ENCODE results near the gene PLIN5. TPM values are rescaled to one million over a fixed set of nuclear protein-coding genes. Genes with fewer than 3 reads are reported as not detected.

The PLIN5 gene
- total RNA-seq, 4 donors from 2014 or later: 1.0 to 21.2 (median 5.3) TPM

GRCh38 chr19:4491446-4491845, 43.6 kb downstream of the PLIN5 start:
- no peak for TF ChIP-seq CTCF (IDR thresholded peaks at IDR 0.05)
- no peak for TF ChIP-seq POLR2A (IDR thresholded peaks at IDR 0.05)
- no peak overlapping the region for H3K4me3 ChIP-seq (ENCODE audit: low read depth, poor library complexity, severe bottlenecking)
- DNase-seq (ENCODE audit: low spot score in 2 of 2): no peak
- WGBS, 2 donors: 94 to 96% methylated on average over 21 of the region's 21 CpGs
- intact Hi-C loops (cut with DNase I; ENCODE audit: low total_unique reads): no loop called here

GRCh38 chr19:4488496-4488895, 46.5 kb downstream of the PLIN5 start:
- WGBS, 2 donors: 91 to 95% methylated on average over 29 of the region's 29 CpGs
- H3K4me3 ChIP-seq (ENCODE audit: low read depth, poor library complexity, severe bottlenecking): no peak overlapping the region
- no peak for DNase-seq (ENCODE audit: low spot score in 2 of 2)
- intact Hi-C loops (cut with DNase I; ENCODE audit: low total_unique reads): no loop called here
- TF ChIP-seq CTCF (IDR thresholded peaks at IDR 0.05) (no peak), POLR2A (IDR thresholded peaks at IDR 0.05) (no peak)

- H3K4me3 ChIP-seq (ENCODE audit: low read depth, poor library complexity, severe bottlenecking): no peak overlapping the region
- WGBS, 2 donors: 81 to 92% methylated on average over 11 of the region's 11 CpGs
- DNase-seq (ENCODE audit: low spot score in 2 of 2): no peak
- no peak for TF ChIP-seq CTCF (IDR thresholded peaks at IDR 0.05)
- no peak for TF ChIP-seq POLR2A (IDR thresholded peaks at IDR 0.05)
- intact Hi-C loops (cut with DNase I; ENCODE audit: low total_unique reads): no loop called here
Observed at GRCh38 chr19:4487572-4487971, 47.5 kb downstream of the PLIN5 start.

- TF ChIP-seq CTCF (IDR thresholded peaks at IDR 0.05) (no peak), POLR2A (IDR thresholded peaks at IDR 0.05) (no peak)
- DNase-seq (ENCODE audit: low spot score in 2 of 2): no peak
- H3K4me3 ChIP-seq (ENCODE audit: low read depth, poor library complexity, severe bottlenecking): no peak overlapping the region
- intact Hi-C loops (cut with DNase I; ENCODE audit: low total_unique reads): no loop called here
- WGBS, 2 donors: 88 to 90% methylated on average over 19 of the region's 19 CpGs
Observed at GRCh38 chr19:4483385-4483784, 51.6 kb downstream of the PLIN5 start.

GRCh38 chr19:4482721-4483364, 52.2 kb downstream of the PLIN5 start:
- intact Hi-C loops (cut with DNase I; ENCODE audit: low total_unique reads): no loop called here
- DNase-seq (ENCODE audit: low spot score in 2 of 2): no peak
- H3K4me3 ChIP-seq (ENCODE audit: low read depth, poor library complexity, severe bottlenecking): no peak overlapping the region
- 90 to 94% methylated on average over 35 of the region's 35 CpGs for WGBS, 2 donors
- no peak for TF ChIP-seq POLR2A (IDR thresholded peaks at IDR 0.05)
- TF ChIP-seq CTCF (IDR thresholded peaks at IDR 0.05): no peak
